GM18951 (cell line): ENCODE data around the gene PLN.

Source experiments
- POLR2A ChIP-seq: IDR thresholded peaks from 4 replicates; pipeline ENCODE4 v1.6.1; 2011; ENCODE audit warnings: mild to moderate bottlenecking; ENCODE audit not compliant: insufficient read length, insufficient read depth; ENCODE audit errors: extremely low read depth
- in situ Hi-C: fragments of 300-500 bp; cut with MboI; formaldehyde crosslinking; loops from one replicate; pipeline ENCODE4 v1.12.0; 2022; ENCODE audit warnings: low sequenced_read_pairs, mixed read lengths, inconsistent platforms; ENCODE audit not compliant: unreplicated experiment

Gene PLN

GRCh38 chr6:118594877-118595276 is 46.8 kb downstream of the PLN start:
- TF ChIP-seq POLR2A = no peak
- in situ Hi-C loops = no loop called here

- in situ Hi-C loops = no loop called here
Observed at GRCh38 chr6:118596774-118597320, 48.8 kb downstream of the PLN start.

GRCh38 chr6:118597636-118598035 is 49.5 kb downstream of the PLN start:
- in situ Hi-C loops = no loop called here
- TF ChIP-seq POLR2A = no peak

More at GRCh38 chr6:118596774-118597320, 48.8 kb downstream of the PLN start:
- TF ChIP-seq POLR2A = no peak

- TF ChIP-seq POLR2A = no peak
- in situ Hi-C loops = no loop called here
Observed at GRCh38 chr6:118598324-118598723, 50.2 kb downstream of the PLN start.

- TF ChIP-seq POLR2A = no peak
- in situ Hi-C loops = no loop called here
Observed at GRCh38 chr6:118602300-118602699, 54.2 kb downstream of the PLN start.

- in situ Hi-C loops = no loop called here
- no peak for TF ChIP-seq POLR2A
Observed at GRCh38 chr6:118603372-118603771, 55.3 kb downstream of the PLN start.

- in situ Hi-C loops = no loop called here
- TF ChIP-seq POLR2A = no peak
Observed at GRCh38 chr6:118606268-118606667, 58.2 kb downstream of the PLN start.

- in situ Hi-C loops = no loop called here
- no peak for TF ChIP-seq POLR2A
Observed at GRCh38 chr6:118606858-118607257, 58.8 kb downstream of the PLN start.
